ENCODE data around the gene CEP290. TPM values are rescaled to one million over a fixed set of nuclear protein-coding genes. Genes with fewer than 3 reads are reported as not detected.

CEP290 gene
- total and polyA plus RNA-seq, 2 experiments from 2014 or later, result 17.3 to 25.7 TPM

DNA sequence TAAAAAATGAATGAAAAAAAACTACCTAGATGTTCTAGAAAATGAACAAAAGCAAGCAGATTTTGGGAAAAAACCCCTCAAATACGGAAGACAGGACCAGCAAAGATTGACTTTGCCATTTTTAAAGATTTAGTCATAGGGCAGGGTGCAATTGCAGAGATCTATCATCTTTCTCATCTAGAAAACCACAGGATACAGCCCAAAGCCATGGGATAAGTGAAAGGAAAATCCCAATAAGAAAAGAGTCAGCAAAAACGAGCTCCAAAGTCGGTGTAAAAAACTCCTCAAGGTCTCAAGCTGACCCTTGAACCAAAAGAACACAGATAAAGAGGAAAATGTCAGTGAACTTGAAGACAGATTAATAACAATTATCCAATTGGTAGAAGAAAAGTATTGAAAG, 28.0 kb downstream of the CEP290 start:
- no peaks in the 10 kb centered on the region for H3K27me3 Mint-ChIP-seq (ENCODE audit: insufficient read depth, low read depth, poor library complexity)
- H3K27ac Mint-ChIP-seq, result no peak overlapping the region
- H3K79me2 ChIP-seq (replicated peaks; ENCODE audit: insufficient read depth), result no peaks in the 10 kb centered on the region
- no peaks in the 10 kb centered on the region for H4K20me1 ChIP-seq (replicated peaks; ENCODE audit: insufficient read depth)
- H3K9me2 ChIP-seq (ENCODE audit: insufficient read depth), result no peaks in the 10 kb centered on the region
- H3K4me2 ChIP-seq, result no peak overlapping the region
- DNase-seq (ENCODE audit: low spot score) (no peak), ATAC-seq (no peak)
- H3K36me3 ChIP-seq (ENCODE audit: insufficient read depth), result no peaks in the 10 kb centered on the region; the same call in 1 of the 2 replicates
- peaks cover 27% of the 10 kb centered on the region; the same call in 2 of the 3 replicates for H3K36me3 Mint-ChIP-seq (ENCODE audit: low read depth)
- H3K4me1 ChIP-seq (ENCODE audit: insufficient read depth), result no peaks in the 10 kb centered on the region
- TF ChIP-seq, protein P1, sequence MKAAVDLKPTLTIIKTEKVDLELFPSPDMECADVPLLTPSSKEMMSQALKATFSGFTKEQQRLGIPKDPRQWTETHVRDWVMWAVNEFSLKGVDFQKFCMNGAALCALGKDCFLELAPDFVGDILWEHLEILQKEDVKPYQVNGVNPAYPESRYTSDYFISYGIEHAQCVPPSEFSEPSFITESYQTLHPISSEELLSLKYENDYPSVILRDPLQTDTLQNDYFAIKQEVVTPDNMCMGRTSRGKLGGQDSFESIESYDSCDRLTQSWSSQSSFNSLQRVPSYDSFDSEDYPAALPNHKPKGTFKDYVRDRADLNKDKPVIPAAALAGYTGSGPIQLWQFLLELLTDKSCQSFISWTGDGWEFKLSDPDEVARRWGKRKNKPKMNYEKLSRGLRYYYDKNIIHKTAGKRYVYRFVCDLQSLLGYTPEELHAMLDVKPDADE (IDR thresholded peaks at IDR 0.05), result no peak
- TF ChIP-seq POLR2AphosphoS5 (IDR thresholded peaks at IDR 0.05; ENCODE audit: low read depth) (no peak), CREB1 (CRISPR knock-in tag; IDR thresholded peaks at IDR 0.05; ENCODE audit: low read depth) (no peak)
- H3F3A ChIP-seq (replicated peaks; ENCODE audit: low read depth), result no peaks in the 10 kb centered on the region
- H3K4me3 ChIP-seq, result no peak overlapping the region
- no peaks in the 10 kb centered on the region for H3K27me3 ChIP-seq (ENCODE audit: insufficient read depth)
- H2AFZ ChIP-seq, result no peak overlapping the region
- no peaks in the 10 kb centered on the region for H3K9me3 Mint-ChIP-seq
- H3K4me1 Mint-ChIP-seq, result no peaks in the 10 kb centered on the region; the same call in 2 of the 3 replicates
- no peak overlapping the region for H3K27ac ChIP-seq (ENCODE audit: low read depth)
- no peak overlapping the region for H3K4me3 Mint-ChIP-seq

DNA sequence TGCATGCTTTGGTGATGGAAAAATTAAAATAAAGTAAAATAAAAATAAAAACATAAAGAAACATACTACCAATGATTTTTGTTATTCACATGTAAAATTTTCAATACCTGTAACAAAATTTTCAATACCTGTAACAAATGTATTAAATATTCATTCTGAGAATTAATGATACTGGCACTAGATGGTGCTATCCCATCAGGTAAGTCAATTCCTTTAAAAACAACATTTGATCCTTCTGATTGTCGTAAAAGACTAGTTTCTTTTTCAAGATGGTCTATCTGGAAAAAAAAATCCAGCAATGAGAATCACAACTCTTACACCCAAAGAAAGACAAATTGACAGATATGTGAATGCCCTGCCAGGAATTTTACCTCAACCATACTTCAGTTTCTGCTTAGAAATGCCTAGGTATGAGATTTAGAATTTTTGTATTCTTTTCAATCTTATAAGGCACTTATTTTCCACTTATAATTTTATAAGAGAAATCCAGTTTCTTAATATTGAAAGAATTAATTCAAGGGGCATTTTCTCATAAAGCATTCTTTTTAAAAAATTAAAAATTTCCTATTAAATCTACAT, 30.7 kb downstream of the CEP290 start:
- H3K27me3 Mint-ChIP-seq (ENCODE audit: insufficient read depth, low read depth, poor library complexity), result no peaks in the 10 kb centered on the region
- H3K27ac ChIP-seq (ENCODE audit: low read depth), result no peak overlapping the region
- no peak overlapping the region for H3K27ac Mint-ChIP-seq
- no peak for ATAC-seq
- no peaks in the 10 kb centered on the region for H4K20me1 ChIP-seq (replicated peaks; ENCODE audit: insufficient read depth)
- H3K27me3 ChIP-seq (ENCODE audit: insufficient read depth), result no peaks in the 10 kb centered on the region
- H3K4me2 ChIP-seq, result no peak overlapping the region
- H3K36me3 ChIP-seq (ENCODE audit: insufficient read depth), result no peaks in the 10 kb centered on the region
- no peaks in the 10 kb centered on the region; the same call in 2 of the 3 replicates for H3K4me1 Mint-ChIP-seq
- no peaks in the 10 kb centered on the region for H3K9me2 ChIP-seq (ENCODE audit: insufficient read depth)
- DNase-seq (ENCODE audit: low spot score), result peak; percentile 57
- no peaks in the 10 kb centered on the region for H3K4me1 ChIP-seq (ENCODE audit: insufficient read depth)
- no peaks in the 10 kb centered on the region for H3K79me2 ChIP-seq (replicated peaks; ENCODE audit: insufficient read depth)
- H3K4me3 ChIP-seq, result no peak overlapping the region
- peaks cover 12% of the 10 kb centered on the region; the same call in 2 of the 3 replicates for H3K36me3 Mint-ChIP-seq (ENCODE audit: low read depth)
- H3F3A ChIP-seq (replicated peaks; ENCODE audit: low read depth), result no peaks in the 10 kb centered on the region
- no peak overlapping the region for H3K4me3 Mint-ChIP-seq
- H3K9me3 Mint-ChIP-seq, result no peaks in the 10 kb centered on the region
- TF ChIP-seq, protein P1 (IDR thresholded peaks at IDR 0.05), result no peak
- TF ChIP-seq, protein P2, sequence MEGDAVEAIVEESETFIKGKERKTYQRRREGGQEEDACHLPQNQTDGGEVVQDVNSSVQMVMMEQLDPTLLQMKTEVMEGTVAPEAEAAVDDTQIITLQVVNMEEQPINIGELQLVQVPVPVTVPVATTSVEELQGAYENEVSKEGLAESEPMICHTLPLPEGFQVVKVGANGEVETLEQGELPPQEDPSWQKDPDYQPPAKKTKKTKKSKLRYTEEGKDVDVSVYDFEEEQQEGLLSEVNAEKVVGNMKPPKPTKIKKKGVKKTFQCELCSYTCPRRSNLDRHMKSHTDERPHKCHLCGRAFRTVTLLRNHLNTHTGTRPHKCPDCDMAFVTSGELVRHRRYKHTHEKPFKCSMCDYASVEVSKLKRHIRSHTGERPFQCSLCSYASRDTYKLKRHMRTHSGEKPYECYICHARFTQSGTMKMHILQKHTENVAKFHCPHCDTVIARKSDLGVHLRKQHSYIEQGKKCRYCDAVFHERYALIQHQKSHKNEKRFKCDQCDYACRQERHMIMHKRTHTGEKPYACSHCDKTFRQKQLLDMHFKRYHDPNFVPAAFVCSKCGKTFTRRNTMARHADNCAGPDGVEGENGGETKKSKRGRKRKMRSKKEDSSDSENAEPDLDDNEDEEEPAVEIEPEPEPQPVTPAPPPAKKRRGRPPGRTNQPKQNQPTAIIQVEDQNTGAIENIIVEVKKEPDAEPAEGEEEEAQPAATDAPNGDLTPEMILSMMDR (conservative IDR thresholded peaks at IDR 0.05; ENCODE audit: low read depth in 2 of 2), result peak in 1 of 2 experiments; percentile 63; a peak in 3 of 4 replicates
- no peak for TF ChIP-seq JUNB (IDR thresholded peaks at IDR 0.05; ENCODE audit: unreplicated experiment)
- H2AFZ ChIP-seq, result no peak overlapping the region

Data from GM23338 (cell line).